HepG2 (cell line): ENCODE measurements around the gene OR5H1. TPM values are rescaled to one million over a fixed set of nuclear protein-coding genes. Genes with fewer than 3 reads are reported as not detected.

Experiments used
- ATAC-seq: fragments of 200-7000 bp; cut with Tn5 transposase; 3 replicates; pipeline ENCODE4 v1.9.1; 2020; ENCODE audit warnings: mild to moderate bottlenecking, moderate library complexity
- BruUV-seq: library from RNA; stranded (reverse); fragments of 400-500 nt; replicated peaks from 2 replicates; lab custom pipeline; 2021; lab: Mats Ljungman, UMichigan
- CTCF ChIA-PET: fragments of 300-600 bp; formaldehyde crosslinking; extraction: SDS; loops from one replicate; lab custom pipeline; 2021; ENCODE audit warnings: low total read pairs, inconsistent platforms, low intra/inter-chr PET ratio; lab: Yijun Ruan, JAX
- POLR2A ChIA-PET: fragments of 350-600 bp; sonication (Branson Sonifier 250); formaldehyde crosslinking; loops from one replicate; lab custom pipeline; 2020; ENCODE audit warnings: antibody characterized with exemption, inconsistent platforms; lab: Yijun Ruan, JAX
- DNase-seq: peaks from one replicate; pipeline ENCODE4 v3.0.0-alpha.2; 2015; ENCODE audit warnings: low spot score
- FAIRE-seq: peaks from 3 replicates; lab custom pipeline; 2011; peaks lifted over from hg19 to GRCh38; lab: Jason Lieb, UNC
- H2AFZ ChIP-seq: one replicate; pipeline ENCODE4 v1.6.1; 2011; ENCODE audit warnings: low read length, inconsistent platforms
- H3K27ac ChIP-seq: fragments of 300-600 bp; 3 replicates; pipeline ENCODE4 v1.8.0; 2011; ENCODE audit warnings: mixed run types, mild to moderate bottlenecking, mixed read lengths, low read length, inconsistent platforms; ENCODE audit not compliant: insufficient read depth; ENCODE audit errors: extremely low read length
- H3K27me3 ChIP-seq, 2 experiments: fragments of 200-600 bp in 1 of 2; 2 replicates in 1 of 2; 3 replicates in 1 of 2; pipeline versions ENCODE4 v1.6.0 to v1.8.0; 2011; ENCODE audit warnings: low read length in 2 of 2, mild to moderate bottlenecking in 2 of 2, moderate library complexity in 2 of 2, inconsistent platforms in 1 of 2; ENCODE audit not compliant: insufficient read depth in 2 of 2, control insufficient read depth in 1 of 2
- H3K36me3 ChIP-seq, 2 experiments: fragments of 200-600 bp in 1 of 2; replicated peaks in 1 of 2; 2 replicates in 1 of 2; 3 replicates in 1 of 2; pipeline versions ENCODE4 v1.5.1 to v1.8.0; 2011; ENCODE audit warnings: low read length in 2 of 2, inconsistent platforms in 1 of 2; ENCODE audit not compliant: insufficient read depth in 2 of 2, control insufficient read depth in 1 of 2
- H3K4me1 ChIP-seq: 2 replicates; pipeline ENCODE4 v1.5.1; 2012; ENCODE audit warnings: low read length, inconsistent platforms; ENCODE audit not compliant: insufficient read depth
- H3K4me2 ChIP-seq: 2 replicates; pipeline ENCODE4 v1.6.0; 2011; ENCODE audit warnings: low read depth, low read length, inconsistent platforms
- H3K4me3 ChIP-seq, 3 experiments: fragments of 200-600 bp in 1 of 3; sonication (generic), shearing (Covaris generic) in 1 of 3; replicated peaks in 1 of 3; 2 replicates each; pipeline ENCODE4 v1.5.1; 2011 to 2016; ENCODE audit warnings: low read length in 3 of 3, inconsistent platforms in 2 of 3, low read depth in 2 of 3, mild to moderate bottlenecking in 2 of 3, control low read depth in 1 of 3, mixed read lengths in 1 of 3; ENCODE audit not compliant: insufficient read depth in 1 of 3
- H3K79me2 ChIP-seq: one replicate; pipeline ENCODE4 v1.6.1; 2011; ENCODE audit warnings: low read length, inconsistent platforms; ENCODE audit not compliant: insufficient read depth
- H3K9ac ChIP-seq: 2 replicates; pipeline ENCODE4 v1.6.0; 2011; ENCODE audit warnings: mild to moderate bottlenecking, low read depth, low read length, inconsistent platforms; ENCODE audit not compliant: insufficient read depth
- H3K9me3 ChIP-seq: 2 replicates; pipeline ENCODE4 v1.5.1; 2012; ENCODE audit warnings: mild to moderate bottlenecking, low read length
- H4K20me1 ChIP-seq: 2 replicates; pipeline ENCODE4 v1.6.0; 2011; ENCODE audit warnings: inconsistent platforms, mild to moderate bottlenecking, low read length, moderate library complexity; ENCODE audit not compliant: insufficient read depth
- MXI1 ChIP-seq: IDR thresholded peaks from 3 replicates; pipeline ENCODE4 v1.6.1; 2012; ENCODE audit warnings: low read depth, low read length, inconsistent platforms, borderline replicate concordance
- NR2F1 ChIP-seq, 2 experiments: fragments of 450-650 bp in 1 of 2; formaldehyde crosslinking in 1 of 2; IDR thresholded peaks; 2 replicates each; pipeline versions ENCODE4 v1.5.0 to v1.6.1; 2016 to 2020; ENCODE audit warnings: mild to moderate bottlenecking in 1 of 2, missing compliant biosample characterization in 1 of 2, missing genetic modification reagents in 1 of 2, moderate library complexity in 1 of 2
- SALL2 ChIP-seq: sonication (generic); formaldehyde crosslinking; IDR thresholded peaks from 2 replicates; pipeline ENCODE4 v1.8.1; 2023; ENCODE audit warnings: mild to moderate bottlenecking, missing genetic modification reagents, inconsistent platforms
- TARDBP ChIP-seq: sonication (generic); formaldehyde crosslinking; IDR thresholded peaks from 2 replicates; pipeline ENCODE4 v1.8.0; 2022; ENCODE audit warnings: mild to moderate bottlenecking, missing genetic modification reagents
- THAP11 ChIP-seq: IDR thresholded peaks from 2 replicates; pipeline ENCODE4 v1.6.1; 2016; ENCODE audit warnings: missing biosample characterization, missing genetic modification reagents
- ZBTB42 ChIP-seq: sonication (generic); formaldehyde crosslinking; IDR thresholded peaks from 2 replicates; pipeline ENCODE4 v1.5.0; 2020; ENCODE audit warnings: mild to moderate bottlenecking, missing genetic modification reagents
- ZNF101 ChIP-seq: sonication (generic); formaldehyde crosslinking; IDR thresholded peaks from 2 replicates; pipeline ENCODE4 v1.4.0; 2020; ENCODE audit warnings: mild to moderate bottlenecking, low read depth, missing genetic modification reagents, borderline replicate concordance
- ZNF616 ChIP-seq: sonication (generic); formaldehyde crosslinking; IDR thresholded peaks from 2 replicates; pipeline ENCODE4 v1.5.0; 2020; ENCODE audit warnings: low read depth, mild to moderate bottlenecking, missing genetic modification reagents
- ZNF678 ChIP-seq: sonication (generic); formaldehyde crosslinking; IDR thresholded peaks from 2 replicates; pipeline ENCODE4 v1.4.0; 2020; ENCODE audit warnings: mild to moderate bottlenecking, missing genetic modification reagents
- ZNF773 ChIP-seq: sonication (generic); formaldehyde crosslinking; IDR thresholded peaks from 2 replicates; pipeline ENCODE4 v1.4.0; 2020; ENCODE audit warnings: missing genetic modification reagents, borderline replicate concordance
- ZNF850 ChIP-seq: sonication (generic); formaldehyde crosslinking; conservative IDR thresholded peaks from 2 replicates; pipeline ENCODE4 v1.9.0; 2021; ENCODE audit warnings: mild to moderate bottlenecking, missing genetic modification reagents
- ZSCAN12 ChIP-seq: sonication (generic); formaldehyde crosslinking; IDR thresholded peaks from 2 replicates; pipeline ENCODE4 v1.9.0; 2021; ENCODE audit warnings: mild to moderate bottlenecking, missing genetic modification reagents
- ZZZ3 ChIP-seq: sonication (generic); formaldehyde crosslinking; IDR thresholded peaks from 2 replicates; pipeline ENCODE4 v1.4.0; 2020; ENCODE audit warnings: missing genetic modification reagents, mild to moderate bottlenecking, borderline replicate concordance
- WGBS: methylation state at CpG from one replicate; pipeline ENCODE4 v1.1.6; 2017; ENCODE audit warnings: low lambda C conversion rate; 5-methylcytosine and 5-hydroxymethylcytosine counted together
- in situ Hi-C: cut with HindIII; loops from 2 replicates; pipeline ENCODE4 v1.10.0; 2017; ENCODE audit warnings: low pct_unique_long_range_greater_than_20kb; ENCODE audit not compliant: extremely low pct_ligation_motif_present
- intact Hi-C: fragments of 100-400 bp; cut with micrococcal nuclease; formaldehyde crosslinking; loops from one replicate; pipeline ENCODE4 v1.10.0; 2022; ENCODE audit not compliant: unreplicated experiment
- polyA plus RNA-seq, 8 experiments: library from polyadenylated mRNA; depleted of rRNA in 3 of 8; stranded (reverse) in 7 of 8; unstranded in 1 of 8; fragments of >200 nt; fragmentation: Illumina TruSeq in 4 of 8; extraction: Trizol in 4 of 8; gene quantifications; 2 replicates each; pipeline versions ENCODE4 v1.2.1 to v1.2.3, GENCODE V29; 2011 to 2016; ENCODE audit warnings: low read depth in 4 of 8, missing spikeins in 1 of 8, mixed read lengths in 1 of 8; ENCODE audit not compliant: insufficient read depth in 1 of 8
- total RNA-seq, 5 experiments: library from RNA; depleted of rRNA; stranded (reverse); fragments of >200 nt; fragmentation: Illumina TruSeq; extraction: Trizol; gene quantifications; 2 replicates each; pipeline ENCODE4 v1.2.3, GENCODE V29; 2016; ENCODE audit warnings: low read depth in 1 of 5
- TF ChIP-seq, protein P1 (sequence below): sonication (generic); formaldehyde crosslinking; IDR thresholded peaks from 2 replicates; pipeline ENCODE4 v1.4.0; 2020; ENCODE audit warnings: missing genetic modification reagents, borderline replicate concordance

OR5H1 gene
- total and polyA plus RNA-seq, 2 of the 13 experiments (the other 11 are each of a cell fraction or from before 2014, with no cell fraction given), result not detected

DNA sequence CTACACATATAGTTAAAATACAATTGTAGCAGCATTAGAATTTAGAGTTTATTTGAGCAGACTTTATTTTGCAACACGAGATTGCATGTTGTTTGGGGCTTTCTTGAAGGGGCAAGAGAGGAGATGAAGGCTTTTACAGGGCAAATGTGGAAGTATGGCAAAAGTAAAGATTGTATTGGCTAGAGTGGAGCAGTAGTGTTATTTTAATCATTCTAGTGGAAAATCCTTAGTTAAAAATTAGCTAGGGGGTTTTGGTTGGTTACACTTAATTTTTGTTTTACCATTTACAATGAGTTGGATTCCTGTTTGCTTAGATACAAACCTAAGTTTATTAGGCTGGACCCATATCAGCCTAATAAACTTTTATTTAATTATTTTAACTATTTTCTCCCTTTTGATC lies 40.5 kb downstream of the OR5H1 start:
- Histone ChIP-seq H3K79me2 (no peaks in the 10 kb centered on the region), H3K4me3 (no peak overlapping the region), H3K9me3 (no peaks in the 10 kb centered on the region), H3K4me2 (no peak overlapping the region), H3K9ac (no peak overlapping the region), H4K20me1 (no peaks in the 10 kb centered on the region), H3K4me1 (no peaks in the 10 kb centered on the region), H3K36me3 (no peaks in the 10 kb centered on the region), H3K27me3 (no peaks in the 10 kb centered on the region; a peak in 1 of 5 replicates), H3K27ac (no peak overlapping the region), H2AFZ (no peak overlapping the region)
- ATAC-seq (no peak), FAIRE-seq (no peak), DNase-seq (no peak)
- intact Hi-C loops (no loop called here), in situ Hi-C loops (no loop called here)
- ChIA-PET CTCF (no interaction called here), POLR2A (no interaction called here)
- TF ChIP-seq NR2F1 (CRISPR knock-in tag; IDR thresholded peaks at IDR 0.05) (no peak), ZNF773 (no peak), ZNF678 (CRISPR knock-in tag) (no peak), ZSCAN12 (CRISPR knock-in tag) (no peak), ZBTB42 (CRISPR knock-in tag) (no peak), SALL2 (CRISPR knock-in tag) (no peak), MXI1 (no peak), ZNF616 (CRISPR knock-in tag) (no peak), TARDBP (CRISPR knock-in tag) (no peak), ZNF101 (CRISPR knock-in tag) (no peak), ZZZ3 (CRISPR knock-in tag) (no peak), ZNF850 (no peak), THAP11 (CRISPR knock-in tag) (no peak)
- TF ChIP-seq, protein P1, sequence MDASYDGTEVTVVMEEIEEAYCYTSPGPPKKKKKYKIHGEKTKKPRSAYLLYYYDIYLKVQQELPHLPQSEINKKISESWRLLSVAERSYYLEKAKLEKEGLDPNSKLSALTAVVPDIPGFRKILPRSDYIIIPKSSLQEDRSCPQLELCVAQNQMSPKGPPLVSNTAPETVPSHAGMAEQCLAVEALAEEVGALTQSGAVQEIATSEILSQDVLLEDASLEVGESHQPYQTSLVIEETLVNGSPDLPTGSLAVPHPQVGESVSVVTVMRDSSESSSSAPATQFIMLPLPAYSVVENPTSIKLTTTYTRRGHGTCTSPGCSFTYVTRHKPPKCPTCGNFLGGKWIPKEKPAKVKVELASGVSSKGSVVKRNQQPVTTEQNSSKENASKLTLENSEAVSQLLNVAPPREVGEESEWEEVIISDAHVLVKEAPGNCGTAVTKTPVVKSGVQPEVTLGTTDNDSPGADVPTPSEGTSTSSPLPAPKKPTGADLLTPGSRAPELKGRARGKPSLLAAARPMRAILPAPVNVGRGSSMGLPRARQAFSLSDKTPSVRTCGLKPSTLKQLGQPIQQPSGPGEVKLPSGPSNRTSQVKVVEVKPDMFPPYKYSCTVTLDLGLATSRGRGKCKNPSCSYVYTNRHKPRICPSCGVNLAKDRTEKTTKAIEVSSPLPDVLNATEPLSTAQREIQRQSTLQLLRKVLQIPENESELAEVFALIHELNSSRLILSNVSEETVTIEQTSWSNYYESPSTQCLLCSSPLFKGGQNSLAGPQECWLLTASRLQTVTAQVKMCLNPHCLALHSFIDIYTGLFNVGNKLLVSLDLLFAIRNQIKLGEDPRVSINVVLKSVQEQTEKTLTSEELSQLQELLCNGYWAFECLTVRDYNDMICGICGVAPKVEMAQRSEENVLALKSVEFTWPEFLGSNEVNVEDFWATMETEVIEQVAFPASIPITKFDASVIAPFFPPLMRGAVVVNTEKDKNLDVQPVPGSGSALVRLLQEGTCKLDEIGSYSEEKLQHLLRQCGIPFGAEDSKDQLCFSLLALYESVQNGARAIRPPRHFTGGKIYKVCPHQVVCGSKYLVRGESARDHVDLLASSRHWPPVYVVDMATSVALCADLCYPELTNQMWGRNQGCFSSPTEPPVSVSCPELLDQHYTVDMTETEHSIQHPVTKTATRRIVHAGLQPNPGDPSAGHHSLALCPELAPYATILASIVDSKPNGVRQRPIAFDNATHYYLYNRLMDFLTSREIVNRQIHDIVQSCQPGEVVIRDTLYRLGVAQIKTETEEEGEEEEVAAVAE (CRISPR knock-in tag), result no peak
- 0% methylated on average over 1 of the region's 1 CpG for WGBS
- no TSS peak for BruUV-seq
